Neural progenitor cell (in vitro differentiated cells): ENCODE results near the gene HEATR5A.

ENCODE experiments used
- EZH2 ChIP-seq: fragments of 200-600 bp; sonication (generic); IDR thresholded peaks from 2 replicates; pipeline ENCODE4 v1.6.1; 2017; ENCODE audit warnings: antibody characterized with exemption, mild to moderate bottlenecking, moderate library complexity
- EZH2phosphoT487 ChIP-seq: fragments of 200-600 bp; sonication (generic); IDR thresholded peaks from 2 replicates; pipeline ENCODE4 v1.6.1; 2017; ENCODE audit warnings: antibody characterized with exemption
- TF ChIP-seq, protein P1 (sequence below): fragments of 200-600 bp; sonication (generic); IDR thresholded peaks from 2 replicates; pipeline ENCODE4 v1.5.1; 2017; ENCODE audit warnings: antibody characterized with exemption, mild to moderate bottlenecking

- TF ChIP-seq, protein P1, sequence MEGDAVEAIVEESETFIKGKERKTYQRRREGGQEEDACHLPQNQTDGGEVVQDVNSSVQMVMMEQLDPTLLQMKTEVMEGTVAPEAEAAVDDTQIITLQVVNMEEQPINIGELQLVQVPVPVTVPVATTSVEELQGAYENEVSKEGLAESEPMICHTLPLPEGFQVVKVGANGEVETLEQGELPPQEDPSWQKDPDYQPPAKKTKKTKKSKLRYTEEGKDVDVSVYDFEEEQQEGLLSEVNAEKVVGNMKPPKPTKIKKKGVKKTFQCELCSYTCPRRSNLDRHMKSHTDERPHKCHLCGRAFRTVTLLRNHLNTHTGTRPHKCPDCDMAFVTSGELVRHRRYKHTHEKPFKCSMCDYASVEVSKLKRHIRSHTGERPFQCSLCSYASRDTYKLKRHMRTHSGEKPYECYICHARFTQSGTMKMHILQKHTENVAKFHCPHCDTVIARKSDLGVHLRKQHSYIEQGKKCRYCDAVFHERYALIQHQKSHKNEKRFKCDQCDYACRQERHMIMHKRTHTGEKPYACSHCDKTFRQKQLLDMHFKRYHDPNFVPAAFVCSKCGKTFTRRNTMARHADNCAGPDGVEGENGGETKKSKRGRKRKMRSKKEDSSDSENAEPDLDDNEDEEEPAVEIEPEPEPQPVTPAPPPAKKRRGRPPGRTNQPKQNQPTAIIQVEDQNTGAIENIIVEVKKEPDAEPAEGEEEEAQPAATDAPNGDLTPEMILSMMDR = no peak
- TF ChIP-seq EZH2phosphoT487 (no peak), EZH2 (no peak)
Observed at GRCh38 chr14:31408421-31408820, 11.9 kb downstream of the HEATR5A start.
